ENCODE data around the gene HPN.

- no peak for TF ChIP-seq POLR2A (IDR thresholded peaks at IDR 0.05)
- no peak for TF ChIP-seq CTCF (IDR thresholded peaks at IDR 0.05)
- no peak for TF ChIP-seq EP300 (IDR thresholded peaks at IDR 0.05)
Observed at GRCh38 chr19:35086455-35086854, 44.9 kb downstream of the HPN start.
